Measurements from ENCODE around the gene GCFC2. TPM values are rescaled to one million over a fixed set of nuclear protein-coding genes. Genes with fewer than 3 reads are reported as not detected.
A peak's percentile ranks its signal among the peaks of the same experiment; 100 is the strongest.

GCFC2 gene
- total RNA-seq, 1 experiment from 2014 or later = 24.5 TPM

DNA sequence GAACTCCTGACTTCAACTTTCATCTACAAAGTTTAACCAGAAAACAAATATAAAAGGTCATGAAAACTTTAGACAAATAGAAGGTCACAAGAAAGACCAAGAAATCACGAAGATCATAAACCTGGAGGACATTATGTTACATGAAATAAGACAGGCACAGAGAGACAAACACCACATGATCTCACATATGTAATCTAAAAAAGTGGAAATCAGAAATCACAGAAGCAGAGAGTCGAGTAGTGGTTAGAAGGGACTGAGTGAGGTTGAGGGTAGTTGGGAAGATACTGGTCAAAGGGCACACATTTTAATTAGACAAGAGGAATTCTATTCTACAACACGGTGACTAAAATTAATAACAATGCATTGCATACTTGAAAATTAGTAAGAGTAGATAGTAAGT, 1.4 kb downstream of the GCFC2 start:
- CTCF ChIA-PET = no interaction called here
- TF ChIP-seq EZH2 (IDR thresholded peaks at IDR 0.05; ENCODE audit: low read length, unreplicated experiment) (no peak), CTCF (conservative IDR thresholded peaks at IDR 0.05; ENCODE audit: low read depth, low read length) (no peak), EZH2phosphoT487 (IDR thresholded peaks at IDR 0.05; ENCODE audit: borderline replicate concordance, low read length) (no peak)
- intact Hi-C loops (cut with micrococcal nuclease) = no loop called here
- Histone ChIP-seq H3K4me3 (ENCODE audit: low read length) (peak overlapping the region; percentile 86), H3K36me3 (ENCODE audit: low read depth, low read length) (0 out of 2 replicates have a peak, but pooled peaks cover 6% of the 10 kb centered on the region), H3K9me3 (ENCODE audit: low read length) (no peaks in the 10 kb centered on the region), H2AFZ (ENCODE audit: low read length) (no peak overlapping the region), H3K4me1 (ENCODE audit: insufficient read depth, low read length) (peaks cover 26% of the 10 kb centered on the region), H3K27me3 (ENCODE audit: low read length) (no peaks in the 10 kb centered on the region), H4K20me1 (ENCODE audit: low read length) (no peaks in the 10 kb centered on the region), H3F3A (ENCODE audit: low read length, unreplicated experiment) (no peaks in the 10 kb centered on the region), H3K4me2 (ENCODE audit: low read length) (peak overlapping the region; percentile 97), H3K9me2 (replicated peaks; ENCODE audit: low read length) (no peaks in the 10 kb centered on the region), H3K79me2 (ENCODE audit: low read length) (peaks cover 37% of the 10 kb centered on the region), H3K9ac (ENCODE audit: low read length) (peak overlapping the region; percentile 90; the same call in 1 of the 2 replicates), H3K27ac (ENCODE audit: low read length) (no peak overlapping the region)
- POLR2A ChIA-PET (ENCODE audit: unreplicated experiment) = interaction anchor here (0.5 kb wide), 1 partner anchor 1972 kb away, joined by 4 read pairs; the partner anchor contains the start of gene TPRKB
- DNase-seq = no peak
- no TSS peak for BruUV-seq (replicated peaks)
- no peak for ATAC-seq

- Histone ChIP-seq H3K9ac (ENCODE audit: low read length) (no peak overlapping the region), H3K36me3 (ENCODE audit: low read depth, low read length) (peaks cover 19% of the 10 kb centered on the region), H3K27me3 (ENCODE audit: low read length) (no peaks in the 10 kb centered on the region), H3F3A (ENCODE audit: low read length, unreplicated experiment) (no peaks in the 10 kb centered on the region), H3K9me2 (replicated peaks; ENCODE audit: low read length) (no peaks in the 10 kb centered on the region), H3K79me2 (ENCODE audit: low read length) (peaks cover 37% of the 10 kb centered on the region), H3K4me1 (ENCODE audit: insufficient read depth, low read length) (peaks cover 26% of the 10 kb centered on the region), H3K9me3 (ENCODE audit: low read length) (no peaks in the 10 kb centered on the region), H3K27ac (ENCODE audit: low read length) (no peak overlapping the region), H2AFZ (ENCODE audit: low read length) (no peak overlapping the region), H3K4me2 (ENCODE audit: low read length) (peak overlapping the region; percentile 12; the same call in 1 of the 2 replicates), H4K20me1 (ENCODE audit: low read length) (no peaks in the 10 kb centered on the region), H3K4me3 (ENCODE audit: low read length) (no peak overlapping the region)
- POLR2A ChIA-PET (ENCODE audit: unreplicated experiment) = no interaction called here
- no peak for ATAC-seq
- no peak for DNase-seq
- CTCF ChIA-PET = no interaction called here
- BruUV-seq (replicated peaks) = no TSS peak
- intact Hi-C loops (cut with micrococcal nuclease) = no loop called here
- TF ChIP-seq EZH2phosphoT487 (IDR thresholded peaks at IDR 0.05; ENCODE audit: borderline replicate concordance, low read length) (no peak), EZH2 (IDR thresholded peaks at IDR 0.05; ENCODE audit: low read length, unreplicated experiment) (no peak), CTCF (conservative IDR thresholded peaks at IDR 0.05; ENCODE audit: low read depth, low read length) (no peak)
Observed at GRCh38 chr2:75707901-75708300, 2.8 kb downstream of the GCFC2 start.

DNA sequence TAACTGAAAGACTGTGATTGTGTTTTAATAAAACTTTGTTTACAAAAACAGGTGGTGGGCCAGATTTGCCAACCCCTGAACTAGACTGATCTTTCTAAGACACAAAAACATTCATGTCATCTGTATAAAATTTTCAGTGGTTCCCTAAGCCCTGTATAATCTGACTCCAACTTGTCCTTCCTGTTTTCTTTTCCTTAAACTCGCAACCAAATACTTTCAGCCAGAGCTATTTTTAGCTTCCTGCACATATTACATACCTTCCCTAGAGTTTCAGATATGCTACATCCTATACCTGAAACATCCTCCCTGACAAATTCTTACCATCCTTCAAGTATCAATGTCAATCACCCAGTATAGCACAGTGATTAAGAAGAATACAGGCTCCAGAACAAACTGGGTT, 4.8 kb downstream of the GCFC2 start:
- Histone ChIP-seq H3K9ac (ENCODE audit: low read length) (no peak overlapping the region), H3K27me3 (ENCODE audit: low read length) (no peaks in the 10 kb centered on the region), H4K20me1 (ENCODE audit: low read length) (no peaks in the 10 kb centered on the region), H3K9me3 (ENCODE audit: low read length) (no peaks in the 10 kb centered on the region), H3K9me2 (replicated peaks; ENCODE audit: low read length) (no peaks in the 10 kb centered on the region), H3K4me1 (ENCODE audit: insufficient read depth, low read length) (peaks cover 22% of the 10 kb centered on the region), H3K27ac (ENCODE audit: low read length) (no peak overlapping the region), H3K36me3 (ENCODE audit: low read depth, low read length) (peaks cover 26% of the 10 kb centered on the region), H3F3A (ENCODE audit: low read length, unreplicated experiment) (no peaks in the 10 kb centered on the region), H3K79me2 (ENCODE audit: low read length) (peaks cover 37% of the 10 kb centered on the region), H2AFZ (ENCODE audit: low read length) (no peak overlapping the region), H3K4me3 (ENCODE audit: low read length) (no peak overlapping the region), H3K4me2 (ENCODE audit: low read length) (0 out of 2 replicates have a peak overlapping the region, but pooled peaks have one; percentile 12)
- DNase-seq = peak; percentile 34
- TF ChIP-seq EZH2 (IDR thresholded peaks at IDR 0.05; ENCODE audit: low read length, unreplicated experiment) (no peak), CTCF (conservative IDR thresholded peaks at IDR 0.05; ENCODE audit: low read depth, low read length) (no peak), EZH2phosphoT487 (IDR thresholded peaks at IDR 0.05; ENCODE audit: borderline replicate concordance, low read length) (no peak)
- CTCF ChIA-PET = interaction anchor here (0.8 kb wide), 1 partner anchor 11 kb away, joined by 3 read pairs; no protein-coding TSS in a partner anchor
- BruUV-seq (replicated peaks) = no TSS peak
- POLR2A ChIA-PET (ENCODE audit: unreplicated experiment) = no interaction called here
- no peak for ATAC-seq
- intact Hi-C loops (cut with micrococcal nuclease) = no loop called here
